Measurements from ENCODE around the gene DNAJC24.

The DNAJC24 gene

DNA sequence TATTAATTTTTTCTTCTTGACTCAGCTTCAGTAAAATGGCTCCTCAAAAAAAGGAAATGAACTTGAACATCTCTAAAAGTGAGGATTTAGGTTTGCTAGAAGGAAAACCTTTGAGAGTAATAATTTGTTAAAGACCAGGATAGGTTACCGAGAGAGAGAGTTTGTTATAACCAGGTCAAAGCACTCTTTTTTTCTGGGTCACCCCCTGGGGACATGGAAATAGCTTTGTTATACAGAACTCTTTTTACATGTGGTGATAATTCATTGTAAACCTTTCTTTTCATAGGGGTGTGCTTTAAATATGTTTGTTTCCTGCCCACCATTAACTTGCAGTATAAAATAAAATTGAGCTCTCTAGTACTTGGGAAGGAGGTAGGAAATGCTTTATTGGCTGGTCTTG is 47.7 kb downstream of the DNAJC24 start:
- DNase-seq = no peak

GRCh38 chr11:31417816-31418215 is 48.2 kb downstream of the DNAJC24 start:
- DNase-seq = no peak

- no peak for DNase-seq
Measured at GRCh38 chr11:31419138-31419537, 49.5 kb downstream of the DNAJC24 start.

DNA sequence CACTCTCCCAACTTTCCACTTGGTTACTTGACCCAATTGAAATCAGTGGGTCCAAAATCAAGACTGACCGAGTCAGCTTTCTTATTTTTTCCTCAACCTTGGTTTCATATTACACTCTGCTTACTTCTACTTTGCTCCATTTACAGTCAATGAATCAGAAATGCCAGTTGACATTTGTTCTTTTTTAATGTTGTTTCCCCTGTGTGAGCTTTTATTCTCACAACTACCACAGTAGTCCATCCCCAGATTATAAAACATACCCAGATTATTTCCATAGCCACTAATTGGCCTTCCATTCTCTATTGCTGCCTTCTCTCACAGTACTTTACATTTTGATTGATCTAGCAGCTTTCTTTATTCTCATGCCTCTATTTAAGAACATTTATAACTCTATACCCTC is 50.0 kb downstream of the DNAJC24 start:
- DNase-seq = no peak

GRCh38 chr11:31421820-31422219 is 52.2 kb downstream of the DNAJC24 start:
- DNase-seq = no peak

DNA sequence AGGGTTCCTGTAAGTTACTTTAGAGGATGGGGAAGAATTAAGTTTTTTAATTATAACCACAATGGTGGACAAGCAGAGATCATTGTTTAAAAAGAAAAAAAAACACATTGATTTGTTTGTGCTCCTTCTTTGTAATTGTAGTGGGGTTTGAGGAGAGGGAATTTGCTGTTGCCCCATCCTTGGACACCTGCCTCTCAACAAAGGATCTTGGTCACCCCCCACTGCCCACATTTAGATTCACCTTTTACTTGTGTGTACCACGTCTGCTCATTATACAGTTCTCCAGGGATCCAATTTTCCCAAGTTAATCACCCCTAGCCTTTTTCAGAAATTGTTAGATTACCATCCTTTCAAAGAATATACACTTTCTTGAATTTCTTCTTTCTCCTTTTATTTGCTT is 53.0 kb downstream of the DNAJC24 start:
- DNase-seq = no peak

DNA sequence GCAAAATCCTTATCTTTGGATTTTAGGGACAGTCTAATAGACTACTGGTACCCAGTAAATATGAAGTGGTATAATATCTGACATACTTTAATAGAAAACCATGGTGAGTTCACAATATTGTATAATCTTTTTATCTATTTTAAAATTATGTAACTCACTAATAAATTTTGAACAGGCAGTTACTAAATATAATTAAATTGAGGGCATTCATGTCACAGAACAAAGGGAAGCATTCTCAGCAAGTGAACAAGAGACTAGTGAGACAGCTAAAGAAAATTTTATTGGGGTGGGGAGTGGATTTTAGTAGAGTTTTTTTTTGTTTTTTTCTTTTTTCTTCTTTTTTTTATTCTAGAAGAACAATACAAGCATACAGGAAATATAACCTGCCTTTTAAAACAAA is 55.0 kb downstream of the DNAJC24 start:
- no peak for DNase-seq

- no peak for DNase-seq
Measured at GRCh38 chr11:31433851-31434250, 64.2 kb downstream of the DNAJC24 start.

GRCh38 chr11:31437742-31438435 is 68.2 kb downstream of the DNAJC24 start:
- DNase-seq = no peak

DNA sequence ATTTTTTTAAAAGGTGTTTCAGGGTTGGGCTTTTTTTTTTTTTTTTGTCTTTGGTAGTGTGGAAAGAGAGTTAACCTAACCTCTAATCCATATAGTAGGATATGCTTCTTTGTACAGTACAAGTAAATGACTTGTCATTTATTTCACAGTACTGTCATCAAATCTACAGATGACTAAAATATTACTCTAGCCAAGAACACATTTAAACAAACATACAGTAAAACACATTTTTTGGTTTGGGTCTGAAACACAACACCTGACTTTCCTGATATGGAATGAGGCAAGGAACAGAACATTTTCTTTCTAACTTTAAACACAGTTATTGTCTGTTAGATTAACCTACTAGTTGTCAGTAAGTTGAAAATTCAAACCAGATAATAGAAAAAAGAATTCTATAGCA is 71.6 kb downstream of the DNAJC24 start:
- DNase-seq = no peak

- no peak for DNase-seq
Measured at GRCh38 chr11:31442086-31442485, 72.4 kb downstream of the DNAJC24 start.

GRCh38 chr11:31443802-31444201 is 74.1 kb downstream of the DNAJC24 start:
- no peak for DNase-seq

DNA sequence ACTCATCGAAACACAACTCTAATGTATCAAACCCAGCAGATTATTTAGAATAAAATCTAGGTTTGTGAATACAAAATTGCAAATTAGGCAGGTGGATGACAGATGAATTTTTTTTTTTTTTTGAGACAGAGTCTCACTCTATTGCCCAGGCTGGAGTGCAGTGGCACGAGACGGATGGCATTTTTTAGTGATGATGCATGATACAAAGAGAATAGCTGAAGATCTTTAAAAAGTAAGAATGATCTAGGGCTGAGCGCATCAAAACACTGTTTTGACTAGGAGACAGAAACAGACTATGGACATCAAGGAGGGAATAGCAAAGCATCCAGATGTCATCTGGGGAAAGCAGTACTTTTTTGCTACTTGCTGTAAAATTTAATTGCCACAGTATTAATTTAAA is 76.0 kb downstream of the DNAJC24 start:
- DNase-seq = no peak

- no peak for DNase-seq
Measured at GRCh38 chr11:31449040-31449439, 79.4 kb downstream of the DNAJC24 start.

DNA sequence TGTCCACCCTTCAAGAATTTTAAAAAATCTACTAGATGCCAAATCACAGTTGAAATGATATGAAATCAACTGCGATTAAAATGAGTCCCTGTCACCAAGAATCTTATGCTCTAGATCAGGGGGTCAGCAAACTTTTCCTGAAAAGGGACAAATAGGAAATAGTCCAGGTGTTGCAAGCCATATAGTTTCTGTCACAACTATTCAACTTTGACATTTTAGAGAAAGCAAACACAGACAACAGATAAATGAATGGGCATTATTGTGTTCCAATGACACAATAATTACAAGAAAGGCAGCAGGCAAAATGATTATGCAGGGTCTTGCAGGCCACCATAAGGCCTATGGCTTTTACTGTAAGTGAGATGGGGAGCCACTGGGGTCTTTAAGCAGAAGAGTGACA is 81.2 kb downstream of the DNAJC24 start:
- no peak for DNase-seq

DNA sequence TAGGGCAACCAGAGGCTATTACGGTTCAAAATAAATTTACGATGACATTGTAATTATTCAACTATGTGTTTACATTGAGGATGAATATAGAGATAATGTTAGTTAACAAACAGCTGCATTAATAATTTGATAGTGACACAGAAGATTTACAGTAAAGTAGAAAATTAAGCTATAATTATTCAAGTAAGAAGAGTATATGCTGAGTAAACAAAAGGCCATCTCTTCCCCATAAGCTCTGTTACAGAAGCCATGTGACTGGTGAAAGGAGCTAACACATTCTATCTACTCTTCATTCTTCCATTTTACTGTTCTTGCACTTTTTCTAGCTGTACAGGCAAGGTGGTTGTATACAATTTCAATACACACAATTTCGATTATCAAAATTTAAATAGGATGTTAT is 85.5 kb downstream of the DNAJC24 start:
- no peak for DNase-seq

GRCh38 chr11:31464436-31464835 is 94.8 kb downstream of the DNAJC24 start:
- DNase-seq = no peak

- DNase-seq = no peak
Measured at GRCh38 chr11:31474083-31474482, 104.4 kb downstream of the DNAJC24 start.

GRCh38 chr11:31477528-31478222 is 108.0 kb downstream of the DNAJC24 start:
- DNase-seq = no peak

DNA sequence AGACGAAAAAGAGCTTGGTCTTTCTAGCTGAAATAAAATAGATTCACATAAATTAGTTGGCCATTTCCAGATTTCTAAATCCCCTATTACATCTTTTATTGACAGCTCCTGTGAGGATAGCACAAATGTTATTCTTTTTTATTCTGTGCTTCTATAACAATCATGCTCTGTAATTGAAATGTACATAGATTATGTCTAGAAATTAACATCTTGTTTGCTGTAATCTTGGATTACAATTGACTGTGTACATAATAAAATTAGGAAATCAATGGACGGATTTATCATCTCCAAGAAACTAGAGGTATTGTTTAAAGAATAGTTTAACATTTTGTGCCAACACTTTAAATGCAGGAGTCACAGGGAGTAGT is 108.5 kb downstream of the DNAJC24 start:
- DNase-seq = no peak

DNA sequence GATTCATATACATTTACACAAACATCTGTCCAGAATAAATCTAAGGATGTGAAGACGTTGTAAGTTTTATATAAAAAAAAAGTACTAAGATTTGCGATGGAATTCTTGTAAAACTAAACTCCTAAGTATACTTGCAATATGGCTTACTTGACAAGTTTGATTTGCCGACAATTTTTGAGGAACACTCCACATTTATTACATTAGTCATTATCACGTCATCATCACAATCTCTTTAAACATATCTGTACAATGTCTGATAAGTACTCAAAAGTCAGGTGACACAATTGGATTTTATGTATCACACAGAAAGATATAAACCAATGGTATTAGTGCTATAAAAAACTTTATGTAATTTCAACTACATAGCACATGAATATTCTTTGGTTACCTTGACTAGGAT is 109.4 kb downstream of the DNAJC24 start:
- no peak for DNase-seq

GRCh38 chr11:31480930-31481329 is 111.3 kb downstream of the DNAJC24 start:
- DNase-seq = no peak
